Measurements from ENCODE around the gene HS1BP3.

GRCh38 chr2:20667151-20667530 is 16.2 kb upstream of the HS1BP3 start:
- TF ChIP-seq POLR2A (IDR thresholded peaks at IDR 0.05; ENCODE audit: low read depth, low read length) (no peak), CTCF (IDR thresholded peaks at IDR 0.05; ENCODE audit: extremely low read depth in 1 of 2, insufficient read depth in 1 of 2, low read depth in 1 of 2, low read length in 2 of 2) (no peak), MAX (IDR thresholded peaks at IDR 0.05; ENCODE audit: insufficient read depth, insufficient read length) (no peak), POLR2AphosphoS5 (IDR thresholded peaks at IDR 0.05; ENCODE audit: insufficient read depth, low read depth, low read length) (no peak), MYC (IDR thresholded peaks at IDR 0.05; ENCODE audit: low read depth, low read length) (no peak), EZH2 (IDR thresholded peaks at IDR 0.05; ENCODE audit: borderline replicate concordance, low read depth, low read length, severe bottlenecking) (no peak), GATA2 (IDR thresholded peaks at IDR 0.05; ENCODE audit: insufficient read depth, insufficient read length, low read depth, low read length) (no peak)
